ENCODE results near the gene CSH2.
"Not testable (repeated sequence)": the region's sequence is repeated elsewhere in the genome, so short reads cannot be mapped to it uniquely, and the experiment has no call there.

CSH2 gene

GRCh38 chr17:63894821-63895220 lies 21.3 kb upstream of the CSH2 start:
- DNase-seq, result not testable (repeated sequence)

GRCh38 chr17:63894021-63894420 lies 20.5 kb upstream of the CSH2 start:
- DNase-seq, result not testable (repeated sequence)

GRCh38 chr17:63892316-63893037 lies 19.0 kb upstream of the CSH2 start:
- DNase-seq, result not testable (repeated sequence)

DNA sequence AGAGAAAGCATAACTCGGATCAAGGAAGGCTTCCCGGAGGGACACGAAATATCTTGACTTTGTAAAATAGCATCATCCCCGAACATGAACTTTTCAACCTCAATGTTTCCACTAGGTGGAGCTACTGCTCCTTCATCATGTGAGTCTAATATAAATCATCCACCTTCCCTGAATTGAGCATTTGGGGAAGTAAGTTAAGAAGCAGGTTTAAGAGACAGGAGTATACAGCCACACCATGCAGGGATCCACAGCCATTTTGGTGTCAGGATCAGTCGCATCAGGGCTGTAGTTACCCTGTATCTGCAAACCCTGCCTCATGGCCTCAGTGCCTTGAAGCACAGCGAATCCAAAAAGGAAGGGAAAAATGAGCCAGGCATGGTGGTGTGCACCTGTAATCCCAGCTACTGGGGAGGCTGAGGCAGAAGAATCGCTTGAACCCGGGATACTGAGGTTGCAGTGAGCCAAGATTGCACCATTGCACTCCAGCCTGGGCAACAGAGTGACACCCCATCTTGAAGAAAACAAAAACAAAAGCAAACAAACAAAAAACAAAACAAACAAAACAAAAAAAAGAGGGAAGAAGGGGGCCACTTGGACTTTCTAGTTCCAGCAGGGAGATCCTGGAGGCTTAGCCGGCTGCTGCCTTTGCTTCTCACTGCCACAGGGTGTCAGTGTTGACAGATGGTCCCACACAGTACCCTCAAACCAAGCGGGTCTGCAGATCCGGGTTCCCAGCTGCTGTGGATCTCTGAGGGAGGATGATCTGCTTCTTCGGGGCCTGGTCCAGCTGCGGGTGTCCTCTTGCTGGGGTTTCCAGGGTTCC lies 15.8 kb upstream of the CSH2 start:
- not testable (repeated sequence) for DNase-seq

DNA sequence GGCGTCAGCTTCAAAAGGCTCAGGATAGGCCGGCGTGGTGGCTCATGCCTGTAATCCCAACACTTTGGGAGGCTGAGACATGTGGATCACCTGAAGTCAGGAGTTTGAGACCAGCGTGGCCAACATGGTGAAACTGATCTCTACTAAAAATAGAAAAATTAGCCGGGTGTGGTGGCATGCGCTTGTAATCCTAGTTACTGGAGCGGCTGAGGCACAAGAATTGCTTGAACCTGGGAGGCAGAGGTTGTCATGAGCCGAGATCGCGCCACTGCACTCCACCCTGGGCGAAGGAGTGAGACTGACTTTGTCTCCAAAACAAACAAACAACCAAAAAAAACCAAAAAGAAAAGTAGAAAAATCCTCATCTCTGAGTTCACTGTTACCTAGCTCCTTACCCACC lies 11.6 kb upstream of the CSH2 start:
- DNase-seq, result not testable (repeated sequence)

DNA sequence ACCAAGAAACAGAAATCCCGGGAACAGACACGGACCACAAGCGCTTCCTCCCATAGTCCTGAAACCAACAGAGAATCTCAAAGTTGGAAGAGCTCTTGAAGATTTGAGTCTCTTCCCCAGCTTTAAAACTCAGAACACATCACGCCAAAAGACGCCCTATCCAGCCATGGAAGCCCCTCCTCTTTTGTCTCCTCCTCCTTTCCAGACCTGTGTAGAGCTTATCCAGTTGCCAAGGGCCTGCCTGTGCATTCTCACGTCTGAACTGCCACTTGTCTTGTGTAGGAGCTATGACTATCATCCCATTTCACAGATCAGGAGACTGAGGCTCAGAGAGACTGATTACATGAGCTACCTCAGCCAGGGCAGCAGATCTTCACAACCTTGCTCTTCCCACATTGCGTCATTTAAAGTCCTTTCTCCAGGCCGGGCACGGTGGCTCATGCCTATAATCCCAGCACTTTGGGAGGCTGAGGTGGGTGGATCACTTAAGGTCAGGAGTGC lies 9.2 kb upstream of the CSH2 start:
- DNase-seq, result not testable (repeated sequence)

DNA sequence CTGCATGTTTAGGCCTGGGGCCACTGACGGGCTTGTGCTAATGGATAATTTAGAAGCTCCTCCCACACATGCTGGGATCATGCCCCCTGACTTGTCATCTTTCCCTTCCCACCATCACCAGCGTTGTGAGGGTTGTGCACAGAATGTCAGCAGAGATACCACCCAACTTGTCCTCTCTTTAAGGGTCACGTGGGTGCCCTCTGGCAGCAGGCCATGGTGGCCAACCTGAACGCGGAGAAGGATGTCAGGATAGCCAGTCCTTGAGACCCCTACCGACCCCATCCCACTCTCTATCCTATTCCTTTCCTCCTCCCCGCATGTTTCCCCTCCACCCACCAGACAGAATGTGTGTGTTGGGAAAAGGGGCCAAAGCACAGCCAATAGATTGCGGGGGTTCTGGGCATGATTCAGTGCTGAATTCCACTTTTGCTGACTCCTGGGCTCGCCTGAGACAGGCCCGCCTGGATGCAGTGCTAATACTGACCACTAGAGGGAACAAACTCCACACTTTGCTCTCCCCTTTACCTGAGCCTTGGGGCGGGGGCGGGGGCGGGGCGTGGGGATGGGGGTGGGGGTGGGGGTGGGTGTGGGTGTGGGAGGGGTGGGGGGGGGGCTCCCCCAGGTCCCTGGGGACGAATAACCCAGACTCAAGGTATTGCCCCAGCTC lies 8.6 kb upstream of the CSH2 start, which contains the start of gene GH2:
GH2 (minus strand) TSS at position 10 of the 667 bp plus-strand sequence. CDS start 143 bp downstream, outside the sequence.
- peak; percentile 76 for DNase-seq

DNA sequence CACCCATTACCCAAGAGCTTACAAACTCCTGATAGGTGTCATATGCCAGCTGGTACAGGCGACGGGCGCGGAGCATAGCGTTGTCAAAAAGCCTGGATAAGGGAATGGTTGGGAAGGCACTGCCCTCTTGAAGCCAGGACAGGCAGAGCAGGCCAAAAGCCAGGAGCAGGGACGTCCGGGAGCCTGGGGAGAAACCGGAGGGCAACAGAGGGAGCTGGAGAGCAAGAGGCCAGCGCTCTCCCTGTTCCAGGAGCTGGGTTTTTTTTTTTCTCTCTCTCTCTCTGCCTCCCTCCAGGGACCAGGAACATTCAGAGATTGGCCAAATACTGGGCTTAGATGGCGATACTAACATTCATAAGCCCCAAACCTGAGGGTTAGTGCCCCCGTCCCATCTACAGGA lies 7.9 kb upstream of the CSH2 start:
- not testable (repeated sequence) for DNase-seq

DNA sequence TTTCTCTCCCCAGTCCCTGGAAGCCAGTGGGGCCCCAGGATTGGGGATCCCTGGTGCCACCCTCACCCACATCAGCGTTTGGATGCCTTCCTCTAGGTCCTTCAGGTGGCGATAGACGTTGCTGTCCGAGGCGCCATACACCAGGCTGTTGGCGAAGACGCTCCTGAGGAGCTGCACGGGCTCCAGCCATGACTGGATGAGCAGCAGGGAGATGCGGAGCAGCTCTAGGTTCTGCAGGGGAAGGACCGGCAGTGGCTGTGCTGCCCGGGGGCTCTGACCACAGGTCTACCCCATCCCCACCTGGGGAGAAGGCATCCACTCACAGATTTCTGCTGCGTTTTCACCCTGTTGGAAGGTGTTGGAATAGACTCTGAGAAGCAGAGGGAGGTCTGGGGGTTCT lies 7.2 kb upstream of the CSH2 start:
- DNase-seq, result no peak

DNA sequence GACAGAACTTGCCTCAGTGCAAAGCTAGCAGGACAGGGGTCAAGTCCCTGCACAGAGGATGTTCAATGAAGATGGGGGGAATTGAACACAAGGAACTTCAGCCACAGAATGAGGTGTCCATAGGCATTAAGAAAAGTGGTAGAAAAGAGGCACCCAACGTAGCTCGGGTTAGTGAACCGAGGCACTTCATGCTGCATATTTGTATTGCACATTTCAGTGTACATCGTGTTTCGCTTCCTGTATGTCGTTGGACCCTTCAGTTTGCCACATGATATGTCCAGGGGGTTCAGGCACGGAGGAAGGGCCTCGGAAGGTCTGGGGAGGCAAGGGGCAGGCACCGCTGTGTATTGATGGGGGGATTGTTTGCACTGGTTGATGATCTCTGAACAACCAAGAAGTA lies 4.9 kb upstream of the CSH2 start:
- DNase-seq, result not testable (repeated sequence)

DNA sequence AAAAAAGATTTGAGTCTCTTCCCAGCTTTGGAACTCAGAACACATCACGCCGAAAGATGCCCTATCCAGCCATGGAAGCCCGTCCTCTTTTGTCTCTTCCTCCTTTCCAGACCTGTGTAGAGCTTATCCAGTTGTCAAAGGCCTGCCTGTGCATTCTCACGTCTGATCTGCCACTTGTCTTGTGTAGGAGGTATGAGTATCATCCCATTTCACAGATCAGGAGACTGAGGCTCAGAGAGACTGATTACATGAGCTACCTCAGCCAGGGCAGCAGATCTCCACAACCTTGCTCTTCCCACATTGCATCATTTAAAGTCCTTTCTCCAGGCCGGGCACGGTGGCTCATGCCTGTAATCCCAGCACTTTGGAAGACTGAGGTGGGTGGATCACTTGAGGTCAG lies 1.2 kb upstream of the CSH2 start:
- DNase-seq, result not testable (repeated sequence)

GRCh38 chr17:63874061-63874626 lies 667 bp upstream of the CSH2 start:
- DNase-seq, result not testable (repeated sequence)

- not testable (repeated sequence) for DNase-seq
Measured at GRCh38 chr17:63871646-63872365, 1.7 kb downstream of the CSH2 start.

DNA sequence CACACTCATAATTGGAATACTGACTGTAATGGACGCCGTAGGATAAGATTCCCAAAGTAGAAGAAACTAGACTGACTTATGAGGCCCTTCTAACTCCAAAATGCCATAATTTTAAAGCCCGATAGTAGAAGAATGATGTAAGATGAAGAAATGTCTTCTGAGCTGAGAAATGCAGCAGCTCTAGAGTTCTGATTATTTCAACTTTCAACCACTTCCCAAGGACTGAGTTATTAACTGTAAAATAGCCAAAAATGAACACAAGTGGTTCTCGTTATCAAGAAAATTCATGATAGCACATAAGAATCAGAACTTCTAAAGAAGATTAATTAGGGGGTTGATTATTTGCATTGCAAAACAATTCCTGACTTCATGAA lies 3.2 kb downstream of the CSH2 start:
- DNase-seq, result not testable (repeated sequence)

DNA sequence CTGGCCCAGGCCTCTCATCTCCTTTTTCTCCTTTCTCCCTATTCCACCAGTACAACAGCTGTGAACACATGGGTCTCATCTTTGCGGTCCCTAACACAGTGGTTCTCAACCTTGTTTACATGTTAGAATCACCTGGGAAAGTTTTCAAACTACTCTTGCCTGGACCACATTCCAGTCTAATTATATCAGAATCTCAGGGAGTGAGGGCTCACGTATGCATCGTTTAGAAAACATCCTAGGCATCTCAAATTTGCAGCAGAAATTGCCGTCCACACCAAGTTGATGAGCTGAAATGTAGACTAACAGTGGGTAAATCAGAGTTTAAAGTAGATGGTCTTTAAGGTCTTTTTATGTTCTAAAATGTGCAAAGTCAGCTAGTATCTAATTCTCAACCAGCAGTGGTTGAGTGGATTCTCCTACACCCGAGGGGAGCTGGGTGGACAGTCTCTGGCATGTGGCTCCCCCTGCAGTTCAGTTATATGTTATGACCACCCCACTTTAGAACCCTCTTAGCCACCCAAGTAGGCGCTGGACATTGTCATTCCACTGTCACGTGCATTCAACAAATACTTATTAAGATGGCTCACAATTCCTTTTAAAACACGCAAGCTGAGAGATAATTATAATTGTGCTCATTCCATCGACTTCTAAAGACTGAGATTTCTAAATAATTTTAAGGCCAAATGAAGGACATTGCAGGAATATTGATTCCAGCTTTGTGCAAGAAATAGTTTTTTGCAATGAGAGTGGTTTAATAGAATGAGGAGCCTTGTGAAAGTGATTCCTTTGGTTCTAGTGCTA lies 3.8 kb downstream of the CSH2 start:
- DNase-seq, result not testable (repeated sequence)

DNA sequence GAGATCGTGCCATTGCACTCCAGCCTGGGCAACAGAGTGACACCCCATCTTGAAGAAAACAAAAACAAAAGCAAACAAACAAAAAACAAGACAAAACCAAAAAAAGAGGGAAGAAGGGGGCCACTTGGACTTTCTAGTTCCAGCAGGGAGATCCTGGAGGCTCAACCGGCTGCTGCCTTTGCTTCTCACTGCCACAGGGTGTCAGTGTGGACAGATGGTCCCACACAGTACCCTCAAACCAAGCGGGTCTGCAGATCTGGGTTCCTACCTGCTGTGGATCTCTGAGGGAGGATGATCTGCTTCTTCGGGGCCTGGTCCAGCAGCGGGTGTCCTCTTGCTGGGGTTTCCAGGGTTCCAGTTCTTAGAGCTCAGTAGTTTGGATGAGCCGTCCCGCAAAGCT lies 6.9 kb downstream of the CSH2 start:
- not testable (repeated sequence) for DNase-seq

GRCh38 chr17:63859257-63859656 lies 14.2 kb downstream of the CSH2 start:
- DNase-seq, result no peak

GRCh38 chr17:63856425-63856824 lies 17.1 kb downstream of the CSH2 start:
- DNase-seq, result not testable (repeated sequence)

DNA sequence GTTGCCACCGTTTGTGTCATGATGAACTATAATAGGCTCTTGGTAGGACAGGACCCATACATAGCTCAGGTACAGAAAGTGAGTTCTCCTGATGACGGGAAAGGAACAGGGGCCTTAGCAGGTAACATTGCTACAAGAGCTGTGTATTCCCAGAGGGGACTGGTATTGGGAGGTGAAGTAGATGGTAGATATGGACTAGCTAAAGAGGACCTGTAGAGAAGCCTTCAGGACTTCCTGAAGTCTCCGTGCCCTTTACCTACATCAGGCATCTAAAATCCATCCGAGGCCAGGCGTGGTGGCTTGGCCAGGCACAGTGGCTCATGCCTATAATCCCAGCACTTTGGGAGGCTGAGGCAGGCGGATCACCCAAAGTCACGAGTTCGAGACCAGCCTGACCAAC lies 18.3 kb downstream of the CSH2 start:
- no peak for DNase-seq

DNA sequence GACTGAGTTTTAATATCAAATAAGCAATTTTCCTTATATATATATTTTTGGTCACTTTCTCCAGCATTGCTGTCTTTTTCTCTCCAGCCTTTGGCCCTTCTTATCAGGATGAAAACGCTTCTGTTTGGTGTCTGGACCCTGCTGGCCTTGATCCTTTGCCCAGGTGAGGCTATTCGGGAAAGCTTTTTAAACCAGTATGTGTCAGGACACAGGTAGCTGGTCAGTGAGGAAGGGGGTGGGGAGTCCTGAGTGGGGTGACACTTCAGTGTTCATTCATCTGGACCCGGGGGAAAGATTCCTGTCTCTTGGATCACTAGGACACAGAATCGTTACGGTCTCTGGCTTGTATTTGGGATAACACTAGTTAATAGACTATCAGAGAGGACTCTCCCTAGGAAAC lies 18.8 kb downstream of the CSH2 start:
- no peak for DNase-seq

DNA sequence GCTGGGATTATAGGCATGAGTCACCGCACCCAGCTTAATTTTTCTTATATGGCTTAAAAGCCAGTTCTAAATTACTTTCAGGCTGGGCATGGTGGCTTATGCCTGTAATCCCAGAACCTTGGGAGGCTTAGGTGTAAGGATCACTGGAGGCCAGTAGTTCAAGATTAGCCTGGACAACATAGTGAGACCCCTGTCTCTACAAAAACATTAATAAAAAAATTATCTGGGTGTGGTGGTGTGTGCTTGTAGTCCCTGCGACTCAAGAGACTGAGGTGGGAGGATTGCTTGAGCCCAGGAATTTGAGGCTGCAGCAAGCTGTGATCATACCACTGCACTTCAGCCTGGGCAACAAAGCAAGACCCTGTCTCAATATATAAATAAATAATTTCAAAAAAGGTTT lies 20.2 kb downstream of the CSH2 start:
- no peak for DNase-seq

All from activated CD4-positive, alpha-beta T cell treated with anti-CD3 and anti-CD28 coated beads for 48 hours (primary cell).